ENCODE measurements around the gene CAPN1. TPM values are rescaled to one million over a fixed set of nuclear protein-coding genes. Genes with fewer than 3 reads are reported as not detected.

Gene CAPN1
- total and polyA plus RNA-seq, 2 of the 4 experiments (the other 2 are of a cell fraction) = 110 to 182 TPM

- ChIA-PET CTCF (no interaction called here), POLR2A (ENCODE audit: unreplicated experiment) (no interaction called here)
- in situ Hi-C loops (cut with MboI; ENCODE audit: low sequenced_read_pairs) = no loop called here
- Histone ChIP-seq H2BK15ac (ENCODE audit: low read depth, low read length) (no peak overlapping the region), H3K9me1 (ENCODE audit: insufficient read depth, low read length) (no peaks in the 10 kb centered on the region), H4K91ac (ENCODE audit: insufficient read depth, low read depth, low read length) (no peak overlapping the region), H4K20me1 (ENCODE audit: insufficient read depth, low read length) (peaks cover 9% of the 10 kb centered on the region), H2AK5ac (ENCODE audit: low read depth, low read length) (no peak overlapping the region), H3K9ac (ENCODE audit: low read depth, low read length) (no peak overlapping the region), H3K14ac (replicated peaks; ENCODE audit: low read depth, low read length) (no peak overlapping the region), H3K23ac (ENCODE audit: low read depth, low read length) (no peak overlapping the region), H2BK120ac (ENCODE audit: low read depth, low read length) (no peak overlapping the region), H3K79me1 (ENCODE audit: low read depth in 1 of 2, low read length in 2 of 2) (peaks cover 22 to 52% of the 10 kb centered on the region in 2 experiments), H4K5ac (ENCODE audit: low read depth, low read length) (no peak overlapping the region), H2BK5ac (ENCODE audit: low read depth, low read length, poor library complexity, severe bottlenecking) (no peak overlapping the region), H3K18ac (ENCODE audit: low read depth, low read length) (no peak overlapping the region), H3K4me1 (ENCODE audit: control insufficient read depth, insufficient read depth, low read length) (no peaks in the 10 kb centered on the region; the same call in 1 of the 2 replicates), H2AK9ac (replicated peaks; ENCODE audit: low read depth, low read length, poor library complexity) (no peak overlapping the region), H3K56ac (ENCODE audit: extremely low read depth, insufficient read depth, low read length) (no peak overlapping the region), H3K4ac (ENCODE audit: low read depth, low read length) (no peak overlapping the region), H3K27ac (ENCODE audit: insufficient read depth, low read length) (no peak overlapping the region), H3K4me3 (ENCODE audit: insufficient read depth, low read depth, low read length) (no peak overlapping the region), H4K8ac (ENCODE audit: low read depth in 2 of 2, low read length in 2 of 2) (no peak overlapping the region), H3K9me3 (ENCODE audit: control insufficient read depth, insufficient read depth, low read length) (no peaks in the 10 kb centered on the region), H3K4me2 (ENCODE audit: low read depth, low read length) (no peak overlapping the region), H3K36me3 (ENCODE audit: control insufficient read depth, insufficient read depth, low read length) (peaks cover 64% of the 10 kb centered on the region), H2AFZ (replicated peaks; ENCODE audit: low read length, poor library complexity) (no peak overlapping the region), H2BK20ac (ENCODE audit: low read depth, low read length) (no peak overlapping the region), H3K27me3 (ENCODE audit: control insufficient read depth, insufficient read depth, low read length) (no peaks in the 10 kb centered on the region)
- no peak for DNase-seq
- ATAC-seq (ENCODE audit: low read depth) = no peak
- intact Hi-C loops (cut with micrococcal nuclease) = no loop called here
- TF ChIP-seq FOS (IDR thresholded peaks at IDR 0.05; ENCODE audit: low read depth, low read length) = no peak
- TF ChIP-seq MAZ (IDR thresholded peaks at IDR 0.05; ENCODE audit: borderline replicate concordance, low read depth, low read length) = no peak
- no peak for TF ChIP-seq MAFK (IDR thresholded peaks at IDR 0.05; ENCODE audit: low read depth, low read length)
- no peak for TF ChIP-seq CTCF (conservative IDR thresholded peaks at IDR 0.05; ENCODE audit: low read depth, low read length)
- no peak for TF ChIP-seq RCOR1 (IDR thresholded peaks at IDR 0.05; ENCODE audit: insufficient replicate concordance, low read length)
- TF ChIP-seq CEBPB (IDR thresholded peaks at IDR 0.05; ENCODE audit: low read depth, low read length) = no peak
- no peak for TF ChIP-seq MXI1 (IDR thresholded peaks at IDR 0.05; ENCODE audit: borderline replicate concordance, low read depth, low read length)
- no peak for TF ChIP-seq BHLHE40 (IDR thresholded peaks at IDR 0.05; ENCODE audit: low read depth, low read length)
- no peak for TF ChIP-seq RFX5 (IDR thresholded peaks at IDR 0.05; ENCODE audit: low read depth, low read length)
- no peak for TF ChIP-seq ELK1 (IDR thresholded peaks at IDR 0.05; ENCODE audit: borderline replicate concordance, low read depth, low read length)
- TF ChIP-seq SMC3 (IDR thresholded peaks at IDR 0.05; ENCODE audit: low read depth, low read length) = no peak
- TF ChIP-seq CHD1 (IDR thresholded peaks at IDR 0.05; ENCODE audit: low read depth, low read length) = no peak
- no peak for TF ChIP-seq POLR2A (IDR thresholded peaks at IDR 0.05; ENCODE audit: low read depth, low read length)
- no peak for TF ChIP-seq NFE2L2 (IDR thresholded peaks at IDR 0.05; ENCODE audit: low read depth, low read length)
- no peak for TF ChIP-seq RAD21 (IDR thresholded peaks at IDR 0.05; ENCODE audit: low read length)
- no TSS peak for BruUV-seq (replicated peaks)
- dilution Hi-C loops (cut with HindIII; ENCODE audit: low sequenced_read_pairs, unreplicated experiment) = no loop called here
- 100% methylated on average over 9 of the region's 18 CpGs; no CpG with 5 or more reads in 1 of the 2 experiments for WGBS, 2 experiments (ENCODE audit: extremely low coverage in 2 of 2, insufficient read length in 1 of 2)
Measured at GRCh38 chr11:65188486-65188885, 6.8 kb downstream of the CAPN1 start.
